Hematopoietic multipotent progenitor cell treated with erythropoietin and hydrocortisone succinate and interleukin-3 and kit ligand, for 8 days (in vitro differentiated cells): Measurements from ENCODE around the gene TEAD1.

Source experiments
- DNase-seq: peaks from one replicate; pipeline ENCODE4 v3.0.0-alpha.2; 2015

Gene TEAD1

DNA sequence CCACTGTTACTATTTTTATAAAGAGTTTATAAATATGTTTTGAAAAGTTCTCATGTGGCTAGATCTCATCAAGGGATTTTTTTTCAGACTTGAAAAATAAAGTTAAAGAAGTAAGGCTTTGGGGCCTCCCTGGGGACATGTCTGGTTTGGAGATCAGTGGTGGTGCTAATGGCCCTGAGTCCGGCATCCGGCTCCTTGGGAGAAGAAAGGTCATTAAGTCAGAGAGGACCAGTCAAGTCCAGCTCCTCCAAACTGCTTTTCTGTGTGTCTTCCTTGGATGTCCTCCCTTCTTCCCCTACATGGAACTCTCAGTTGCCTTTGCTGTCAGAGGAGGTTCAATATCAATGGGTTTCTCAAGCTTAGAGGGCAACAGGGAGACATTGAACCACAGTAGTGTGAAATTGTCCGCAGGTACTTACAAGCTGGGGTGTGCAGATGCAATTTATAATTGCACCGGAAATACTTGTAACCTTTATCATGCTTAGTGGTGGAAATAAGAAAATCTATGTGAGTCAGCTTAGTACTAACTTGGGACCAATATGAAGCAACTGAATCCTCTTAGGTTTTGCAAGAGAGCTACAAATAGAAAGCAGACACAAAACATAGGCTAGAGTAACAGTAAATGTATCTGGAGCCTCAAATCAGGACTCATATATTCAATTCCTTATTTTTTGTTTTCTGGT lies 144.3 kb downstream of the TEAD1 start:
- DNase-seq: no peak

DNA sequence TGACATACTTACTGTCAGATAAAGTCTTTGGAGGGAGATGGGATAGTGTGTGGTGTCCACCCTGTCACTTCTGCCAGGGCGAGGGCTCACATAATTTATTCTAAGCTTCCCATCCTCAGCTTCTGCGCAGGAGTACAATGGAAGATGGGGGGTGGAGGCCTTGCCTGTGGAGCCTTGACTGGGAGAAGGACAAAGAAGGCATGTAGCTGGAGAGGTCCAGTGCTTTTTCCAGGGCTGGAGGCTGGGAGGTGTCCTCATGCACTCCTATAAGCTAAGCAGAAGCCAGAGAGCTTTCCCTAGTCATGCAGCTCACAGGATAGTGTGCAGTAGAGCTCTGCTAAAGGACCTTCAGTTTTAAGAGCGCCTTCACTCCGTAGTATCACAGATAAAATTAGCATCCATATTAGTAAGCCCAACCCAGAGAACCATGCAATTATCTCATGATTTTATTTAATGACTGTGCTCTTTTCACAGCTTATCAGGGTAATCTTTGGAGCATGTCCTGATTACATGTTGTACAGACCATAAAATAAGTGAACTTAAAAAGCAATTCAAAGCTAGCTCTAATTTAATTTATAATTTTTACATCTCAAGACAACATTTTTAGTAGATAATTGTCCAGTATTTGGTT lies 148.3 kb downstream of the TEAD1 start:
- DNase-seq: no peak

DNA sequence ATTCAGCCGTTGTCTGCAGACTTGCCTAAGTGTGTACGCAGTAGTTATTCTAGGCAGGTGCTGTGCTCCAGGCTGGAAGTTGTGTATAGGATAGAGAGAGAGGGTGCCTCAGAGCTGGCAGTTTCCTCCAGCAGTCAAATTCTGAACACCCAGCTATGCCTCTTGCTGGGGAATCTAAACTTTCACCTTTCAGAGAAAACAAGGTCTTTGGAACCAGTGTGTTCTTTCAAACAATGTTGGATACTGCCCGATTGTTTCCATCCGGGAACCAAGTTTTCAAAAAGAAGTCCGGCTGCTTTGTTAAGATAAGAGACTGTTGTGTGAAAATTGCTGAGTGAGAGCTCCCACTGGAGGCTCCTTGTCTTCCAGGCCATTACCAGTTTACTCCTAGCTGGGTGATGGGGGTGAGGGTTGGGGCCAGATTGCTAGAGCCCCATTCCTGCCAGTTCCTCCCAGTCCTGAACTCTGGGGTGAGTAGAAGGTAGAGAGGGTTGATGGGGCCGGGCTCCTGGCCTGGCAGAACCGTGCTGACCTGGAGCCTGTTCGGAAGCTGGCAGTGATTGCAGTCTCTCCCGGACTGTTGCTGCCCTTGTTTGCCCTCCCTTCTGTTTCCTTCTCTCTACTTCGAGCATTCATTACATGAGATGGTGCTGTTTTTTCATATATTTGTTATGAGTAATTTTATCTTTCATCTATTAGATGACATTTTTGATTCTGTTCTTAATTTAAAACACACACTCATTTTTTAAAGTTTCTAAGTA lies 150.2 kb downstream of the TEAD1 start:
- no peak for DNase-seq

DNA sequence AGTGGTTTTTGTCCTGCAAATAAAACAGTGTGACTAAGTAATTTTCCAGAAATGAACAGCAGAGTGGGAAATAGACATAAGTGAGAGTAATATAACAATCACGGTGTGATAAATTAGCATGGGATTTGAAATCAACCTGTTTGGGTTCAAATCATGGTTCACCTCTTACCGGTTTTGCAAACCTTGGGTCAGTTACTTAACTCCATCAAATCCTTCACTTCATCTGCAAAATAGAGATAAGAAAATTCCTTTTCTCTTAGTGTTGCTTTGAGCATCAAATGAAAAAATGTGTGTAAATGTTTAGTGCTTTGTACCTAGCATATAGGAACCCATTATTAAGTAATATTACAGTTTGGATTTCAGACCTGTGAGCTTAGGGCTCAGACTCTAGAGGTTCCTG lies 152.2 kb downstream of the TEAD1 start:
- DNase-seq: no peak

DNA sequence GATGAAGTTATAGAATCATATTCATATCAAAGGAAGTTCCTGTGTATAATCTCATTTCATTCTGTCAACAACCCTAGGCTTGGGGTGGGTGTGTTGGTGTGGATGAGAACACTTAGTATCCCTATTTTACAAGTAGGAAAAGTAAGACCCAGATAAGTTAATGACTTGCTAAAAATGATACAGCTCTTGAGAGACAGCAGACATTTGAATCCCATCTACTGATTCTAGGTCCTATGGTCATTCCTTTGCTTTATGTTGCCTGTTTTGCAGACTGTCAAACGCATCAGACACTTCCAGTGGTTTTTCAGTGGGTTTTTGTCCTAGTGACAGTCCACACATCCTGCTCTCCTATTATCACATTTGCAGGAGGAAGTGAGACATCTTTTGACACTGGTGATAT lies 153.1 kb downstream of the TEAD1 start:
- DNase-seq: no peak

DNA sequence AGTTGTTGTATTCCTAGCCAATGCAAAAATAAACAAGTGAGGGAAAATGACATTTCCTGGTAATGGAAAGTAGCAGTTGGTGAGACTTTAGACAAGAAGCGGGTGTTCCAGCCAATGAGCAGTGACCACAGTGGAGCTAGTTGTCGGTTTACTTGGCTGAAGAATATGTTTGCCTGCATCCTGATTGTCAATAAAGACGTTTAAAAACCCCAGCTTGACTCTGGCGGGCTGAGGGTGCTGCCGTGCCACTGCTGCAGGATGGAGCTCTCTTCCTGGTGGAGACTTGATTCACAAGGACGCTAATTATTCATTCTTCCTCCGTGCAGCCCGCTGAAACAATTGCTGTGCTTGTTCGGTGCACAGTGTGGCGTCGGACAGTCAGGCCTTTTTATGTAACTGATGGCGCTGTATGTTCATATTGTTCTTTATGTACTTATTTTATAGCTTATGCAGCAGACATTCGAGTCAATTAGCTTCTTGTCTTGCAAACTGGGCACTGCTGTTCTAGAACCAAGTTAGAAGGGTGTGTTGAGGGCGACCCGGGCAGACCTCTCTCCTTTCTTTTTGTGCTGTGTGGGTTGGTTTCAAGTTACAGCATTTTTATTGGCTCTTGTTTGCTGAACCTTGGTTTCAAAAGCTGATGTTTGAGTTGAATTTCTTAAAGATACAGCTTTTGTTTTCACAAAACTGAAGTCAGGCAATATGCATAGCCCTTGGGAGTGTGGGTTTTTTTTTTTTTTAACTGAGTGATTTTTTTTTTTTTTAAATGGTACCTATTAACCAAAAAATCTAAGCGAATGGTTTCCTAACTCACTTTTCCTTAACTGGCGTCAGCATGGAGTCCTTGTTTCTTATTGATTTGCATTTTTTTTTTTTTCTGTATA lies 153.9 kb downstream of the TEAD1 start:
- DNase-seq: peak; percentile 52

DNA sequence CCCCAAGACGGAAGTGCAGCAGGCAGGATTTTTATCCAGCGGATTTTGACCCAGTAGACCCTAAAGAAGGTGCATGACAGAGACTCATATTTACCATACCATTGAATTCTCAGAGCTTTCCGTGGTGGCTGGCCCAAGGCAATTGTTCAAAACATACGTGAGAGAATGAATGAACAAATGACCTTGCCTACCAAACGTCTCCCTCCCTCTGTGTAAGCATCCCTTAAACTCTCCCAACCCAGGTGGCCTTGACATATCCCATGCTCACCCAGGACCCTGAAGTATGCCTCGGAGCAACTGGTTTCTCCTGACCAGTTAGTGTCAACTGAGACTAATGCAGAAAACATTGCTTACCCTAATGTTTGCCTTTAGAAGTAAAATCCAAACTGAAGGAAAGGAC lies 154.9 kb downstream of the TEAD1 start:
- no peak for DNase-seq

DNA sequence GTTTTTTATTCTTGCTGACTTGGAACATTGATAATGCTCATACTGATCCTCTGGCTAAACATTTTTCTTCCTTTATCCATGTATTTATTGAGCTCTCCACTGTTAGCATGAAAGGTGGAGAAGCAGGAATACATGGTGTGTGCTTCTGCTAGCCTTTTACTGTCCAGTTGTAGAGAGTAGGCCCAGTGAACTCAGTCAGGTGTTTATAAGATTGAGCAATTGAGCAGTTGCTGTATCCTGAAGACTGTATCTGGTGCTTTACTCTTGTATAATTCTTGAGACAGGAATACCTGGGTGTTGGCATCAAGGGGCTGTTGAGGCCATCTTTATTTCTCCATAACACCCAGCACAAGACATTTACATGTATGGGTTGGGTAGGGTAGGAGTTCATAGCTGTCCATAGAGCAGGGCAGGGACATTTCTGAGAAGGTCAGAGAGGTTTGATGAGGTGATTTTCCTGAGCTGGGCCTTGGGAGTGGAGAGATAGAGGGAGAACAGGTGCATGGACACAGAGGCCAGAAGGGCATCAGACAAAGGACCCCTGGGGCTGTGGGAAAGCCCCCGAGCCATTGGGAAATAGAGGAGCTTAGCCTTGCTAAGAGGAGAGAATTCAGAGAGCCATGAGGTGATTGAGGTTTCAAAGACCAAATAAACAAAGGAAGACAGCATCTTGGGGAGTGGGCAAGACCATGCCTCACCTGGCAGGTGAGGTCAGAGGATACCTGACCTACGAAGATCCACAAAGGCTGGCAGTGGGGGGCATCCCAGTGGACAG lies 155.5 kb downstream of the TEAD1 start:
- DNase-seq: no peak

DNA sequence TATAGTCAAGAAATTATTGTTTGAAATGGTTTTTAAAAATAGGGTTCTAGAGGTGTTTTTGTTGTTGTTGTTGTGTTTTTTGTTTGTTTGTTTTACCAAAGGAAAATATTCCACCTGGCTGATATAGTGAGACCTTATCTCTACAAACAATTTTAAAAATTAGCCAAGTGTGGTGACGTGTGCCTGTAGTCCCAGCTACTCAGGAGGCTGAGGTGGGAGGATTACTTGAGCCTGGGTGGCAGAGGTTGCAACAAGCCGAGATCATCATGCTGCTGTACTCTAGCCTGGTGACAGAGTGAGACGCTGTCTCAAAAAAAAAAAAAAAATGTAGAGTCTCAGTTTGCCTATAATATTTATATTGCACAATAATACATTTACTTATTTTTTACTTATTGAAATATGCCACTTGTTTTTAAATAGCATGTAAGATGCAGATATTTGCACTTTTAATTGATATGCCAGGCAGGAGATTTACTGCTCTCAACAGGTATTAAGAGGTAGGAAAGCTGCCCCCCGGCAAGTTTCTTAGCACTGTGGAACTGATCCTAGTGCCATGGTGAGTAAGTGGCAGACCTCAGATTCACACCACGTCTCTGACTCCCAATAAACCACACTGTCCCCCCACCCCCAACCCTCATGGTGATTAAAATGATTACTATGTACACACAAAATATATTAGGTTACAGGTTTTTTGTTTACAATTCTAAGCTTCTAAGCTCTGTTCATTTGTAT lies 157.4 kb downstream of the TEAD1 start:
- DNase-seq: no peak

DNA sequence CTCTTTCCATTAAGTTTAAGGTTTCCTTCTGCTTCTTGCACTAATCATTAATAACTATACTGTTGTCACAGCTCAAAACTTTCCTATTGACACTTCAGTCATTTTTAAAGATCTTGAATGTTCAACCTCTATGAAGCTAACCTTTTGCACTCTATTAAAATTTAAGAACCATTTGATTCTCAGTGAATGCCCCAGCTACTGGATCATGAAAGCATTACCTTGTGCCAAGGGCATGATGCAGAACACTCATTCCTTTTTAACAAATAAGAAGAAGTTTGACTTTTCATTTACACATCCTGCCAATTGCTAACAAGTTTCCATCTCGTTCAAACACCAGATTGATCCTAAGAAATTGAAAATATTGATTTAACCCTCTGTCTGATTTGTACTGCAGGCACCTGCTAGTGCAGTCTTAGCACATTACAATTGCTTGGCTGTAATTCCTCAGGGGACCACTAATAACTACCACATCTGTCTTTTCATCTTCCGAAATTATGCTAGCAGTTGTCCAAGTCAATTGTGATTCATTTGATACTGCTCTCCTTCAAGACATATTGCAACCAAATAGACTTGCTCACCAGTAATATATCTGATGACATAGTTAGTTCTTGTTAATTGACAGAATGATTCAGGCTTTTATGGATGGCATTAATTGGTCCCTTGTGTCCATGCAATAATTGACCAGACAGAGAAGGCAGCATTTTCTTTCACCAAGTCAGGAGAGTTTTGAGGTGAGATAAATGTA lies 158.4 kb downstream of the TEAD1 start:
- no peak for DNase-seq

DNA sequence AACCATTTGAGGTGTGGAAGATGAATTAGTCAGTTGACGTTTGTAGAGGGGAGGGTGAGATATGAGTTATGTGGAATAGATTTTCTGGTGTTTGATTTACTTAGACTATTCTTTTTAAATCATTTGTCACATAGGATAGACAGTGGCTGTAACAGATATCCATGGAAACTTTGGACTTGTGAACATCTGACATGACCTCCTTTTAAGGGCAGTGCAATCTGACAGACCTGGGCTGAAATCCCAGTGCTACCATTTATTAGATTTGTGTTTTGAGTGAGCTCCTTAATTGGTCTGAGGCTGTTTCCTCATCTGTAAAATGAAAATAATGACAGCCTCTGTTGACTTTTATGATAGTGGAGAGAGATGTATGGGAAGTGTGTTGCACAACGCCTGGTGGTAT lies 159.9 kb downstream of the TEAD1 start:
- DNase-seq: no peak

DNA sequence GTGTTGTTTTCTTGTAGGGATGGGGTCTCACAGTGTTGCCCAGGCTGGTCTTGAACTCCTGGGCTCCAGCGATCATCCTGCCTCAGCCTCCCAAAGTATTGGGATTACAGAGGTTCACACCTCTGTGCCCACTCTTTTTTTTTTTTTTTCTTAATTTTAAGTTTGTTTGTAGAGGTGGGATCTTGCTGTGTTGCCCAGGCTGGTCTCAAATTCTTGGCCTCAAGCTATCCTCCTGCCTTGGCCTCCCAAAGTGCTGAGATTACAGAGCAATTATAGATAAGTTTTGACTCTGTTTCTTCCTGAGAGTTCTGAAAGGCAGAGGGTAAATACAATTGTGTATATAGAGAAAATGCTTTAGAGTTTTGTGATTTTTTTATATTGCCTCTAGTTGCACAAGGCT lies 160.4 kb downstream of the TEAD1 start:
- no peak for DNase-seq

DNA sequence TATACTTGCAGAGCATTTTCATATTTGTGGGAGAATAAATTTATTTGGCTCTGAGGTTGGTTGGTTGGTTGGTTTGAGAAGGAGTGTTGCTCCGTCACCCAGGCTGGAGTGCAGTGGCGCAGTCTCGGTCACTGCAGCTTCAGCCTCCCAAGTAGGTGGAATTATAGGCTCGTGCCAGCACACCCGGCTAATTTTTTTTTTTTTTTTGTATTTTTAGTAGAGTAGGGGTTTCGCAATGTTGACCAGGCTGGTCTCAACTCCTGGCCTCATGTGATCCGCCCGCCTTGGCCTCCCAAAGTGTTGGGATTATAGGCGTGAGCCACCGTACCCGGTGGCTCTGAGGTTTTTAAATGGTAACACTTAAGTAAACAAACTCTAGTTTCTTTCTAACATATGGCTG lies 161.1 kb downstream of the TEAD1 start:
- no peak for DNase-seq

DNA sequence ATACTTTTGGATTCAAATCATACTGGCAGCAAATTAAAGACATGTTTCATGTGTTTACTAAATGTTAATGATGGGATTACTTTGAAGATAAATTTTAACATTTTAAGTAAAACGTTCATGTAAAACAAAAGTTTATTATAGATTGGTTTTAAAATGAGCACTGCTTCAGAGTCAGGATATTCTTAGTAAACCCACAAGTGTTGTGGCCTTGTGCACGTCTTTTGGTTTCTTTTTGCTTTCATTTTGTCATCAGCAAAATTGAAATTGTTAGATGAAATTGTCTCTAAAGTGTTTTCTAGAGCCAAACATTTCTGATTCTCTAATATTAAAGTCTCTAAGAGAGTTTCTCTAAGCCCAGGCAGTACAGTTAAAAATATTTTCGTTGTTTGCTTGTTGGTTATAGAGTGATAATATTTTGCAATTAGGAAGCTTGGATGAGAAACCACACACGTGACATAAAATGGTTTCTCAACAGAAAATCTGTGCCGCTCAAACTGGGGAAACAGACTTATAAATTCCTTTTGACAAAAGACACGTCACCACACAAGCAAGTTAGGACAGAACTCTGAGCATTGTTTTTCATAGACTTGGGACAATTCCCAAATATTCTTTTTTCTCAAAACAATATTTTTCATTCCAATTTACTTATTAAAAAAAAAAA lies 164.4 kb downstream of the TEAD1 start:
- DNase-seq: no peak

DNA sequence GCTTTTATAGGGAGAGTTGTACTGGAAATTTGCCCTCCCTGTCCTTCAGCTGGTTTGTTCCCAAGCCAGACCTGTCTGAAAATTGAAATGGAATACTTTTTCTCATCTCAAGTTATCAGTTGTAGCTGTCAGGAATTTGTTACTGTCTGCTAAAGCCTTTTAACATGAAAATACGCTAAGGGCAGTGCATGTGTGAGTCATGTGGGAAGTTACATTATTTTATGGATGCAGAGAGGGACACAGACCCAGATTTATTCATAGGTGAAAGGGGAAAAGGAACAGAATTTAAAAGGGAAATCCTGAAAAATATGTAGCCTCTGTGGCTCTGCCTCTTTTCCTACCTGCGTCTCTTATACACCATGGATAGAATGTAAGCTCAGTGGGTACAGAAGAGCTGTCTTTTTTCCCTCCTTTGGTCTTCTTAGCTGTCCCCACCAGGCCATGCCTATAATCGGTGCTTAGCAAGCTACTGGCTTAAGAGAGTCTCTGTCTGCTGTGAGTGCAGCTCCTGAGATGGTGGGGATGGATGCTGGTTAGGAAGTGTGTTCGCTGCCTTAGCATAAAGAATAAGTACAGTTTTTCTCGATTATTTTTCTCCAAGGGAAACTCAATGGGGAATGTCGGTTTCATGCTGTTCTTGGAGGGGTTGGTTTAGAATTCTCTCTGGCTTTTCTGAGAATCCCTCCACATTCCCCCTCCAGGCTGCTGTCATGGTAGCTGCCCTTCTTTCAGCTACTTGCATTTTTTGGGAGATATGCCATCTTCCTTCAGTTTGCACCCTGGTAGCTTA lies 166.8 kb downstream of the TEAD1 start:
- no peak for DNase-seq

DNA sequence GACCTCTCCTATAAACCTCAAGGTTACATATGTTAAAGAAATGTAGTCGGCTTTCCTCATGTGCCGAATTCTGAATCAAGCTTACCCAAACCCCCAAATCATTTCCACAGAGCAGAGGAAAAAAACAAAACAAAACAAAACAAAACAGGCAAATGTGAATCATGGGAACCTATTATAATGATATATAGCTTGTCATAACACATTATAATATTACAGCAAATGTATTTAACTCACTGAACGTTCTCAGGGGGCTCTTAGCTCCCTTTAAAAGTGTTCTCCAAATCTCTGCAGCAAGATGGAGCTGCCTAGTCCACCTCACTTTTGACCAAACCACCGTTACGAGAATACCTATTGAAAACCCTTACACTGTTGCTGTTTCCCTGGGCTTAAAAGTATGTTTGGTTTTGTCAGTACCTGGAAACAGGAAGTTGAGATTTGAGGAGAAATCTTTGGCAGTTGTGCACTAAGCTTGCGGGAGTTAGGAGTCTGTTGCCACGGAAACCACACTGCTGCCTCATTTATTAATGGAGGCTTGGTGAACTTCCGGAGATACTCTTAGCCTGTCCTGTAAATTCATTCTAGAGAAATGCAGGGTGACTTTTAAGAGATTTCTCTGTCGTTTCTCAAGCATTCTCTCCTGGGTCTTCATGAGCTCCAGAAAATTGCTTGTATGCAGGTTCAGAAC lies 167.9 kb downstream of the TEAD1 start:
- DNase-seq: peak; percentile 33

DNA sequence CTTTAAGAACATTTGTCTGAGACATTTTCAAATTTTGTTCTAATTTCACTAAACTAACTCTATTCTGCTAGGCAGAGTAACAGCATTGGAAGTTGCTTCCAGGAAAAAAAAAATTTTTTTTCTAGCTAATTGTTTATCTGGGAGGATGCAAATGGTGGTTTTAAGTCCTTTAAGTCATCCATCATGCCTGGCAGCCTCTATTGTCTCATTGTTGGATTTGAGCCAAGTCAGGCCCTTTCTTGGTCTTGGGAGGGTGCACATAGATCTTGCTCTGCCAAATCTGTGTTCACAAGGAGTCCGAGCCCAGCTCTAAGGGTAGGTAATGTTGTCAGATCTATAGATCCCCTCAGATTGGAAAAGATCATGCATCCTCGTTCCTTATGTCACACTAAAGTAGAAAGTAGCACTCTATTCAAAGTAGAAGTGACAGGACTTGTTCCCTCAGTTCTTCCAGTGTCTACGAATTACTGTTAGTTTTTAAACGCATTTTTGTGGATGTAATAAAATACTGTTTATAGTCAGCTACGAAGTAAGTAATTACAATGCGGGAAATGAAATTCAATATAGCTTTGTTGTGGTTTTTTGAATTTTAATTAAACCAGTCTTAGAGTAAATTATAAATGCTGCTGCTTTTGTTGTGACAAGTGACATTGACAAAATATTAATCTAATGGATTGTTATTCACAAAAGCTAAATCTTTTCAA lies 168.9 kb downstream of the TEAD1 start:
- DNase-seq: peak; percentile 90

DNA sequence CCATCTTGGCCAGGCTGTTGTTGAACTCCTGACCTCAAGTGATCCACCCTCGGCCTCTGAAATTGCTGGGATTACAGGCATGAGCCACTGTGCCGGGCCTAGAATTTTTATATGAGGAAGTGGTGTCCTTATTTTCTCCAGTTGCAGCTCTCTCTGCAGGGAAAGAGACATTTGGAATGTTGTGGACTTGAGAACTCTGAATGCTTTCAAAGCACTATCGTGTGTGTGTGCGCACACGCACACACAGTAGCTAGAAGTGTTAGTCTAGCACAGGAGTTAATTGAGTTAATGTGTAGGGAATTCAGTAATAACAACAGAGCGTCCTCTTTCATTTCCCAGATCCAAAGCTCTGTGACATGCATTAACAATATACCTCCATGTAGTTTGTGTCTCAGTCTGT lies 170.9 kb downstream of the TEAD1 start:
- no peak for DNase-seq
